NCI-H748 (cell line): Measurements from ENCODE around the gene TRPM5.
A peak's percentile ranks its signal among the peaks of the same experiment; 100 is the strongest.

ENCODE experiments used
- DNase-seq: peaks from one replicate; lab custom pipeline; 2025; ENCODE audit not compliant: unreplicated experiment; lab: John Stamatoyannopoulos, UW

TRPM5 gene

DNA sequence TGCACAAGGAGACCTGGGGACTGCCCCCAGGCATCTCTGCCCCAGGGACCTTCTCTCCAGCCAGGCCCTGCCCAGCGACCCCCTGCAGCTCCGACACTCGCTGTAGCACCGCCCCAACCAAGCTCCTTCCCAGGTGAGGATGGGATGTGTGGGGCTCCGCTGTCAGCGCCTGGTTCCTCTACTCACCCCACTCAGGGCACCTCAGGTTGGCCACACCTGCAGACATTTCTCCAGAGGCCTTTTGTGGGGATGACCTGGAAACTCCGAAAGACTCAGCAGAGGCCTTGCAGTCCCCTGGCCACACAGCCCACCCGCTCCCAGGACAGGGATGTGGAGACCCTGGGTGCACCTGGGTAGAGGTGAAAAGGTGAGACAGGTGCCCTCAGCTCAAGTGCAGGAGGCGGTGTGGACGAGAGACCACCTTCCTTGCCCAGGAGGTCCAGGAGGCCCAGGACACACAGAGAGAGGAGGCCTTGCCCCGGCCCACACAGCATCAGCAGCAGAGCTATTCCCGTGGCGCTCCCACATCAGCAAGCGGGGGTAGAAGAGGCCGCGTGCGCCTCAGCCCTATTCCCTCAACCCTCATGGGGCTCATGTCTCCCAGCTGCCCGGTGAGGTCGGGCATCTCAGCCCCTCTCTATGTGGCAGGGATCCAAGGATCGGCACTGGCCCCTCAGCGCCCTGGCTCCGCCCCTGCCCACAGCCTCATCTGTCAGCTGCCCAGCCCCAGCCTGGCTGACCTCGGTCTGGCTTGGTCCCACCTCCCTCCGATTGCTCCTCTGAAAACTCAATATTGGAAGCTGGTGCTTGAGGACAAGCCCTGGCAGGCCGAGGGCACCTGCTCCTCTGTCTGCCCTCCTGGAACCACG, 20.9 kb downstream of the TRPM5 start:
- DNase-seq = no peak

DNA sequence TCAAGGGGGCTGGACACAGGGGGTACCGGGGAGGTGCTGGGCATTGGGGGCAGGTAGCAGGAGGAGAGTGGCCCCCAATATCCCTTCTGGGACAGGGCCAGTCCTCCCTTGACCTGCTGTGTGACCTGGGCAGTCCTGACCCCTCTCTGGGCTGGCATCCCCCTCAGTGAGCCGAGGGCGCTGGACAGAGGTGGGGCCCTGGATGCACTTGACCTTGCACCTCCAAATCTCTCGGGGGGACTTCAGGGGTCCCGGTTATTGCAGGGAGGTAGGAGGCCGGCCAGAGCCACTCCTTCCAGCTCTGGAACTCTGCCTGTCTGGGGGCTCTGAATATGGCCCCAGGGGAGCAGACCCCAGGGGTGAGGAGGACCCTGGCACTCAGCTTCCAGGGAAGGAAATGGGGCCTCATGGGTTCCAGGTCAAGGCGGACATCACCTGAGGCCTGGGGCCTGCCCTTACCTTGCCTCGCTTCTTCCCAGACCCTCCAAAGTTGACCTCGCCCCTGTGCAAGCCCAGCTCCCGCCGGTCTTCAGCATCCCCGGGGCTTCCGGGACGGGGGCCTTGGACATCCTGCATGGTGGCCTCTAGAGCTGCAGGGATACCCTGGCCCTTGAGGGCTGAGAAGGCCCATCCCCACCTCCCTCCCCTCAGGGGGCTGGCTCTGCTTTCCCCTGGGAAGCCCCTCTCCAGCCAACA, 21.7 kb downstream of the TRPM5 start:
- DNase-seq = no peak

DNA sequence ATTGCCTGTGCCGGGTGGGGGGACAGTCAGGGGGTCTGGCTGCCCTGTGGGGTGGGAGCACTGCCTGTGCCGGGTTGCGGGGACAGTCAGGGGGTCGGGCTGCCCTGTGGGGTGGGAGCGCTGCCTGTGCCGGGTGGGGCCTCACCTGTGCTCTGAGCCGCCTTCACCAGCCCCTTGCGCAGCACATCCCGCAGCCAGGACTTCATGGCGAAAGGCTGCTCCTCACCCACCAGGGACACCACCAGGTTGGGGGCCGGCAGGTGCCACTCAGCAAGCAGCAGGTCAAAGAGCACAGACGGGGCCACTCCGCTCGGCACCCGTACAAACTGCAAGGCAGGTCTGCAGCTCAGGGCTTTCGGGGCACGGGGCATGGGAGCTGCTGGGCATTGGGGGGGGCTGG, 22.3 kb downstream of the TRPM5 start:
- no peak for DNase-seq

- no peak for DNase-seq
These were observed 22.9 kb downstream of the TRPM5 start for GRCh38 chr11:2421226-2421994.

GRCh38 chr11:2420502-2421225, 23.6 kb downstream of the TRPM5 start:
- peak; percentile 77 for DNase-seq

DNA sequence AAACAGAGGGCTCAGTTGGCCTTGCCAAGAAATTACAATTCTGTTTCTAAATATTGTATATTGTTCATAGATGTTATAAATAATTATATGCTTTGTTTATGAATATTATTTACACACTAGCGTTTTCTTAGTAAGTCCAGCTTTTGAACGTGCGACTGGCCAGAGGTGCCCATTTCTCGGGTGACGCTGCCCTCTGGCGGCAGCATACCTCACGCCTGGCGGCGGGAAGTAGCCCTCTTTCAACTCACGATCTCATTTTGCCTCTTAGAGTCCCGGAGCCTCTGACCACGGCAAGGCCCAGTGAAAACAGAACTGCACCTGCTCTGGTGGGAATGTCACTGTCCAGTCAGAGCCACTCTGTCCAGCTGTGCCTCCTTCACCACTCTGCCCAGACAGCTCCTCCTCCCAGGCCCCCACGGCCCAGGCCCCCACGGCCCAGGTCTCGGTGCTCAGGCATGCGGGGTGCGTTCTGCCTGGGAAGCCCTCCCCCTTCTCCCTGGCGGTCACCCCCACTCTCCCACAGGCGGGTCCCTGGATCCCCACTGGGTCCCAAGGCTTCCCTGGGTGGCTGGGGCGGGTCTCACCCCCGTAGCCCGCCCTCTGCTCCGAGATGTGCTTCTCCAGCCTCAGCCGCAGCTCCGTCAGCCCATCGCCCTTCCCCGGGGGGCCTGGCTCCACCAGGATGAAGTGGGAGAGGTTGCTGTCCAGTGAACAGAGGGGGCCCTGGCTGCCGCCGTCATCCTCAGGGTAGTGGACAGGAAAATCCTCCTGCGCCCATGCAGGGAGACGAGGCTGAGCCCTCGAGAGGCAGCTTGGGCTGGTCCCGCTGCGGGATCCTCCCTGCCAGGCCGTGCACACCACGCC, 24.4 kb downstream of the TRPM5 start:
- DNase-seq = peak; percentile 76

- DNase-seq = no peak
These were observed 25.5 kb downstream of the TRPM5 start for GRCh38 chr11:2418693-2419360.

- no peak for DNase-seq
These were observed 26.2 kb downstream of the TRPM5 start for GRCh38 chr11:2417856-2418692.

GRCh38 chr11:2416765-2417164, 27.5 kb downstream of the TRPM5 start:
- peak; percentile 15 for DNase-seq

DNA sequence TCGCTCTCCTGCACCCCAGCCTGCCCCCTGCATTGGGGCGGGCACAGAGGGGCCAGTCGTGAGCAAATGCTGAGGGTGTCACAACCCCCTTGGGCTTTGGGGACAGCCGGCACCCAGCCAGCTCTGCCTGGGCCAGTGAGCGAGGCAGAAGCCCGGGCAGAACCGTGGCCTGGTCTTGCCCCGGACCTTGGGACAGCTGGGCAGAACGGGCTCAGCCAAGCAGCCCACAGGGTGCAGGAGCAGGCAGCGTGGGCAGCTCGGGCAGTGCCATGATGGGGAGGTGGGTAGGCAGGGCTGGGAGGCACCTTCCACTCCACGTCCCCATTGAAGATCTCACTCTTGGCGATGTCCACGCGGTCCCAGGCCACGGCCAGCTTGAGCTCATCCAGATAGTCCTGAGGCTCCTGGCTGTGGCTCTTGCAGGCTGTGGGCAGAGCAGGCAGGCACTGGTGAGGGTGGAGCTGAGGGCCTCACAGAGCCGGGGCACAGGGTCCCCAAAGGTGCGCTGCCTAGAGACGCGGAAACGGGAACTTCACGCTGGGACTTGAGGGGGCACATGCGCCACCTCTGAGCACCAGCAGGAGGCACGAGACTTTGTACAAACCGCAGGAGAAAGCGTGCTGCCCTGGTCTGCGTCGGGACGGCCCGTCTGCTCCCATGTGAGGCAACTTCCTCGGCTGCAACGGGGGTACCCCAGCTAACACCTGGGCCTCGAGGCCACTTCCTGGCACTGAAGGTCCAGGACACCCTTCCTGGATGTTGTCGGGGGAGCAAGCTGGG, 28.5 kb downstream of the TRPM5 start:
- DNase-seq = no peak

DNA sequence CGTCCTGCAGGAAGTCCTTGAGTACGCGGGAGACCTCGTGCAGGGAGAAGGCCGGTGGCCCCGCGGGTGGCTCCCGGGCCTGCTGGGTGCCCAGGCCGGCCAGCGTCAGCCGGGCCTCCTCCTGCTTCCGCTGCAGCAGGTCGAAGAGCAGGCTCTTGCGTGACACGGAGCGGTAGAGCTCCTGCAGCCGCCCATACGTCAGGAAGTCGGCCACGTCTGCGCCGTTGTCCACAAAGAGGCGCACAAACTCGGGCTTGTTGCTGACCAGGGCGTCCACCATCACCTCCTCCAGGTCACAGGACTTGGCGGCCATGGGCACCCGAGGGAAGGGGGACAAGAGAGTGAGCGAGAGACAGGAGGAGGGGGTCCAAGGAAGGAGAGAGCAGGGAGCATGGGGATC, 29.1 kb downstream of the TRPM5 start:
- DNase-seq = no peak

- no peak for DNase-seq
These were observed 29.7 kb downstream of the TRPM5 start for GRCh38 chr11:2414616-2415015.

DNA sequence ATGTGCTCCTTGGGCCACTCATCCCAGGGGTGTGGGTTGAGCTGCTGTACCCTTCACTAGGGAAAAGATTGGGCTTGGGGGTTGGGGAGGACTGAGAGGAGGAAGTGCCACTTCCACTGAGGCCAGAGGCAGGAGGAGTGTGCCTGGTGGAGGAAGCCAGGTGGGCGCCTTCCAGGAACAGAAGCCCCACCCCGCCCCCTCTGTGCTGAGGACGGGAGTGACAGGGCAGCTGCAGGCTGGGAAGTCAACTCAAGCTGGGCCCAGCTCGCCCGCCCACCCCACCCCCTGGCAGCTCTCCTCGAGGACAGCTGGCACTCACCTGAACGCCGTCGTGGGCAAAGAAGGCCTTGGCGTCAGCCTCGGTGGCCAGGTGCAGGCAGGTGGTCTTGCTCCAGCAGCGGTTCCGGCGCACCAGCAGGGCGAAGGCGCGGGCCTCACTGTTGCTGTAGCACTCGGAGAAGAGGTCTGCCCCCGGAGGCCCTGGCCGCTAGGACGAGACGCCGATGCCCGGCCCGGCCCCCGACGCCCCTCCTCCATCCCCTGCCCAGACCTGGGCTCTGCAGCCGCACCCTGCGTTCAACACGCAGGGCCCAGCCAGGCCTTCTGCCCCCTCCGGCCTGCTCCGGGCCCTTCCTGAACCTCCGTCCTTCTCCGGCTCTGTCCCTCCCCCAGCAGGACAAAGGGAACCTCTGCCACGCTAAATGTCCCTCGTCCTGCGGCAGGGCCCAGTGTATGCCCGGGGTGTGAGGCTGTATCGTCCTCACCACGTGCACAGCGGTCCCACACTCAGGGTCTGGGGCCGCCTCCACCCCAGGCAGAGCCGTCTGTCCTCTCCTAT, 30.4 kb downstream of the TRPM5 start:
- peak; percentile 16 for DNase-seq

DNA sequence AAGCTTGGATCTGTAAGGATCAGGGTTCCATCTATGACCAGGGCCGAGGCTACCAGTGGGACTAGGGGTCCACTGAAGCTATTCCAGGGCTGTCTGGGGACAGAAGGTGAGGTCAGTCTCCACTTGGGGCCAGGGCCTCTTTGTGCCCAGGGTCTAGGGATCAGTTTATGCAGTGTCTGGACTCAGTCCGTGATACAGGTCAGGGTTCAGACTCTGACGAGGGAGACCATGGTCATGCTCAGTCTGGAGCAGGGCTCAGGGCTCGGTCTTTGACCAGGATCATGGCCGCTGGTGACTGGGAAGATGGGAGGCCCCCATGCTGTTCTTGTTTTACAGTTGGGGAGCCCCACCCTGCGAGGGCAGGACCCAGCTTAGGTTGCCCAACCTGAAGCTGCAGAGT, 32.0 kb downstream of the TRPM5 start:
- no peak for DNase-seq

DNA sequence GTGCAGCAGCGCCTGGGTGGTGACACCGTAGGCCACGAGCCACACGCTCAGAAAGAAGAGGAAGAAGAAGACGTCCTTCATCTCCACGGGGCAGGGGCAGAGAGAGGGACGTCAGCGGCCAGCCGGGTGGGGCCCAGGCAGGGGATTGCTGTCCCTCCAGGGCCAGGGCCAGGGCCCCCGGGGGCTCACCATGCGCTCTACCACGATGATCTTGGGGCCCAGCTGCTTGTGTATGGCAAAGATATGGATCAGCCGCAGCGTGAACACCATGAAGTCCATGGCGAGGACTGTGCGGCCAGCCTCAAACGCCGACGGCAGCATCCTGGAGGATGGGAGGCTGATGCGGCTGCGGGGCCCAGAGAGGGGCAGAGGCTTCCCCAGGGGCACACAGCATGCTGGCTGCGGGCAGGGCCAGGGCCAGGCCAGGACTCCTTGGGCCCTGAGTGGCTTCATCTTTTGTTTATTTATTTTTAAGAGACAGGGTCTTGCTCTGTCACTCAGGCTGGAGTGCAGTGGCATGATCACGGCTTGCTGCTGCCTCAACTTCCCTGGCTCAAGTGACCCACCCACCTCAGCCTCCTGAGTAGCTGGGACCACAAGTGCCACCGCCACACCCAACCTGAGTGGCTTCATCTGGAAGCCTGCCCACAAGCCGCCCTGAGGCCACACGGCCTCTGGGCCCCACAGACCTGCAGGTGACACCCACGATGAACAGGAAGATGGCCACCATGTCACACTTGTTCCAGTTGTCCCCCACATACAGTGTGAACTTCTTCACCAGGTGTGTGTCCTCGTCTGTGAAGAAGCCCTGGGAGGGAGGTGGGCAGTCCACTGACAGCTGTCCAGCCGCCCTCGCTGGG, 32.6 kb downstream of the TRPM5 start:
- no peak for DNase-seq

- DNase-seq = no peak
These were observed 33.7 kb downstream of the TRPM5 start for GRCh38 chr11:2410616-2411015.
